HEK293 (cell line): Measurements from ENCODE around the gene SPACA7.

ENCODE experiments used
- GFI1B ChIP-seq: fragments of 450-650 bp; formaldehyde crosslinking; IDR thresholded peaks from 2 replicates; pipeline ENCODE4 v1.5.1; 2016; ENCODE audit warnings: missing biosample characterization, missing genetic modification characterization
- GLI4 ChIP-seq: fragments of 450-650 bp; formaldehyde crosslinking; IDR thresholded peaks from 2 replicates; pipeline ENCODE4 v1.5.1; 2016; ENCODE audit warnings: missing biosample characterization, missing genetic modification characterization
- GLIS1 ChIP-seq: fragments of 450-650 bp; formaldehyde crosslinking; IDR thresholded peaks from 2 replicates; pipeline ENCODE4 v1.5.1; 2016; ENCODE audit warnings: missing biosample characterization, missing genetic modification characterization
- OVOL3 ChIP-seq: fragments of 450-650 bp; formaldehyde crosslinking; IDR thresholded peaks from 2 replicates; pipeline ENCODE4 v1.5.1; 2016; ENCODE audit warnings: missing biosample characterization, missing genetic modification characterization
- REPIN1 ChIP-seq: fragments of 450-650 bp; formaldehyde crosslinking; IDR thresholded peaks from 2 replicates; pipeline ENCODE4 v1.5.1; 2017; ENCODE audit warnings: missing biosample characterization, missing genetic modification characterization, low read depth
- ZFHX2 ChIP-seq: fragments of 450-650 bp; formaldehyde crosslinking; conservative IDR thresholded peaks from 2 replicates; pipeline ENCODE4 v1.5.1; 2016; ENCODE audit warnings: missing biosample characterization, missing genetic modification characterization
- ZNF146 ChIP-seq: fragments of 450-650 bp; formaldehyde crosslinking; IDR thresholded peaks from 2 replicates; pipeline ENCODE4 v1.5.1; 2016; ENCODE audit warnings: missing biosample characterization, missing genetic modification characterization
- ZNF26 ChIP-seq: fragments of 450-650 bp; formaldehyde crosslinking; IDR thresholded peaks from 2 replicates; pipeline ENCODE4 v1.5.1; 2016; ENCODE audit warnings: missing biosample characterization, missing genetic modification characterization
- ZNF311 ChIP-seq: fragments of 450-650 bp; formaldehyde crosslinking; IDR thresholded peaks from 2 replicates; pipeline ENCODE4 v1.5.1; 2017; ENCODE audit warnings: missing biosample characterization, missing genetic modification characterization, borderline replicate concordance
- ZNF341 ChIP-seq: fragments of 450-650 bp; formaldehyde crosslinking; IDR thresholded peaks from 2 replicates; pipeline ENCODE4; 2016; ENCODE audit warnings: low read depth, missing biosample characterization, missing genetic modification characterization
- ZNF398 ChIP-seq: fragments of 450-650 bp; formaldehyde crosslinking; IDR thresholded peaks from 2 replicates; pipeline ENCODE4 v1.5.1; 2017; ENCODE audit warnings: missing biosample characterization, missing genetic modification characterization
- ZNF433 ChIP-seq: fragments of 450-650 bp; formaldehyde crosslinking; IDR thresholded peaks from 2 replicates; pipeline ENCODE4 v1.5.1; 2016; ENCODE audit warnings: missing biosample characterization, missing genetic modification characterization, low read depth
- ZNF501 ChIP-seq: fragments of 450-650 bp; formaldehyde crosslinking; IDR thresholded peaks from 2 replicates; pipeline ENCODE4 v1.5.1; 2016; ENCODE audit warnings: missing biosample characterization, missing genetic modification characterization
- ZNF510 ChIP-seq: fragments of 450-650 bp; formaldehyde crosslinking; IDR thresholded peaks from 2 replicates; pipeline ENCODE4 v1.5.1; 2018; ENCODE audit warnings: mild to moderate bottlenecking, missing genetic modification characterization, missing biosample characterization; ENCODE audit not compliant: insufficient replicate concordance
- ZNF514 ChIP-seq: fragments of 450-650 bp; formaldehyde crosslinking; IDR thresholded peaks from 2 replicates; pipeline ENCODE4 v1.5.1; 2016; ENCODE audit warnings: missing biosample characterization, missing genetic modification characterization
- ZNF518A ChIP-seq: fragments of 450-650 bp; formaldehyde crosslinking; conservative IDR thresholded peaks from 2 replicates; pipeline ENCODE4 v1.5.1; 2016; ENCODE audit warnings: low read depth, missing biosample characterization, missing genetic modification characterization
- ZNF558 ChIP-seq: fragments of 450-650 bp; formaldehyde crosslinking; IDR thresholded peaks from 2 replicates; pipeline ENCODE4 v1.5.1; 2016; ENCODE audit warnings: missing biosample characterization, missing genetic modification characterization
- ZNF571 ChIP-seq: fragments of 450-650 bp; formaldehyde crosslinking; IDR thresholded peaks from 2 replicates; pipeline ENCODE4 v1.5.0; 2017; ENCODE audit warnings: missing biosample characterization, missing genetic modification characterization
- ZNF660 ChIP-seq: fragments of 450-650 bp; IDR thresholded peaks from 2 replicates; pipeline ENCODE4 v1.5.1; 2018; ENCODE audit warnings: missing biosample characterization, mild to moderate bottlenecking, missing genetic modification characterization
- ZNF692 ChIP-seq: fragments of 450-650 bp; formaldehyde crosslinking; IDR thresholded peaks from 2 replicates; pipeline ENCODE4 v1.5.1; 2016; ENCODE audit warnings: missing biosample characterization, missing genetic modification characterization
- ZNF768 ChIP-seq: fragments of 450-650 bp; formaldehyde crosslinking; IDR thresholded peaks from 2 replicates; pipeline ENCODE4 v1.5.1; 2018; ENCODE audit warnings: missing biosample characterization, mild to moderate bottlenecking, missing genetic modification characterization
- ZSCAN23 ChIP-seq: fragments of 450-650 bp; formaldehyde crosslinking; IDR thresholded peaks from 2 replicates; pipeline ENCODE4 v1.5.1; 2016; ENCODE audit warnings: missing biosample characterization, missing genetic modification characterization
- ZXDB ChIP-seq: fragments of 450-650 bp; formaldehyde crosslinking; IDR thresholded peaks from 2 replicates; pipeline ENCODE4 v1.5.1; 2016; ENCODE audit warnings: missing biosample characterization, missing genetic modification characterization
- TF ChIP-seq, protein P1 (sequence below): fragments of 450-650 bp; formaldehyde crosslinking; IDR thresholded peaks from 2 replicates; pipeline ENCODE4 v1.5.1; 2016; ENCODE audit warnings: missing biosample characterization, missing genetic modification characterization
- TF ChIP-seq, protein P2 (sequence below): fragments of 450-650 bp; formaldehyde crosslinking; IDR thresholded peaks from 2 replicates; pipeline ENCODE4 v1.5.1; 2016; ENCODE audit warnings: missing biosample characterization, missing genetic modification characterization
- TF ChIP-seq, protein P3 (sequence below): fragments of 450-650 bp; formaldehyde crosslinking; IDR thresholded peaks from 2 replicates; pipeline ENCODE4 v1.5.1; 2016; ENCODE audit warnings: missing biosample characterization, missing genetic modification characterization

The SPACA7 gene

DNA sequence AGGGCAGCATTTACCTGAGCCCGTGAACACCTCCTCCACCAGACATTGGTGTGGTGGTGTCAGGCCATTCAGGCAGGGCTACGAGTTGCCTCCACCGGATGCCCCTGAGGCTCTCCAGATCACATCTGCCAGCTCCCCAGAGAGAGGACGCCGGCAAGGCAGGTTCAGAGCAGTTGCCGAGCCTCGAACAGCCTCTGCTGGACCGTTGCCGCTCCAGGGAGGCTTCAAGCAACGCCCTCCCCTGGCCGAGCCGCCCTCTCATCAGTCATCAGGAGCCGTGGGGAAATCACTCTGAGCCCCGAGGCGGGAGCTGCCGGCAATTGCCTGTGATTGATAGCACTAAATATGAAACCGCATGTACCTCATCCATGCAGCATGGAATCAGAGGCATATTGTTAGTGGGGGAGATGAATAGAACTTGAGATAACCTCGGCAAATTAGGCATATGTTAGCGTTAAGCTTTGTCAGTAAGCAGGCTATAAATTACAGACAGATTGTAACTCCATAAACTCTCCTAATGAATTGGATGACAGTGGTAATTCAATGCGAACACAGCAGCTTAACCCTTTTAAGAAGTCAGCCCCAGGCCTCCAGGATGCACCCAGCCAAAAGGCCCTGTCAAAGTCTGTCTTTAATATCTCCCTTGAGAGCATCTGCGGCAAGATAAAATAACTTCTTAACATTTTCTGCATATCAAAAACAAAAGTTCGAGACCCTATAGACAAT lies 29.8 kb upstream of the SPACA7 start (continued):
- TF ChIP-seq ZNF518A (tag by site-specific recombination) (peak; percentile 40; the same call in 1 of the 2 replicates), ZSCAN23 (tag by site-specific recombination) (peak; percentile 99), ZNF26 (tag by site-specific recombination) (no peak), ZXDB (tag by site-specific recombination) (no peak; the same call in 1 of the 2 replicates), GLI4 (tag by site-specific recombination) (no peak), ZNF510 (tag by site-specific recombination) (no peak), ZNF571 (tag by site-specific recombination) (no peak), ZNF146 (tag by site-specific recombination) (peak; percentile 88), ZNF433 (tag by site-specific recombination) (no peak), ZNF768 (tag by site-specific recombination) (no peak), ZFHX2 (tag by site-specific recombination) (peak; percentile 44; the same call in 1 of the 2 replicates), ZNF341 (tag by site-specific recombination) (peak; percentile 92), ZNF398 (tag by site-specific recombination) (no peak), ZNF558 (tag by site-specific recombination) (peak; percentile 51; the same call in 1 of the 2 replicates), ZNF692 (tag by site-specific recombination) (peak; percentile 87), ZNF660 (tag by site-specific recombination) (peak; percentile 56; the same call in 1 of the 2 replicates), GLIS1 (tag by site-specific recombination) (peak; percentile 98), ZNF514 (tag by site-specific recombination) (no peak), GFI1B (tag by site-specific recombination) (peak; percentile 100), REPIN1 (tag by site-specific recombination) (no peak), OVOL3 (peak; percentile 91), ZNF311 (no peak), ZNF501 (tag by site-specific recombination) (peak; percentile 92)
- TF ChIP-seq, protein P1, sequence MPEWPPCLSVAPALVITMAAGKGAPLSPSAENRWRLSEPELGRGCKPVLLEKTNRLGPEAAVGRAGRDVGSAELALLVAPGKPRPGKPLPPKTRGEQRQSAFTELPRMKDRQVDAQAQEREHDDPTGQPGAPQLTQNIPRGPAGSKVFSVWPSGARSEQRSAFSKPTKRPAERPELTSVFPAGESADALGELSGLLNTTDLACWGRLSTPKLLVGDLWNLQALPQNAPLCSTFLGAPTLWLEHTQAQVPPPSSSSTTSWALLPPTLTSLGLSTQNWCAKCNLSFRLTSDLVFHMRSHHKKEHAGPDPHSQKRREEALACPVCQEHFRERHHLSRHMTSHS (tag by site-specific recombination) = peak; percentile 100
- TF ChIP-seq, protein P2, sequence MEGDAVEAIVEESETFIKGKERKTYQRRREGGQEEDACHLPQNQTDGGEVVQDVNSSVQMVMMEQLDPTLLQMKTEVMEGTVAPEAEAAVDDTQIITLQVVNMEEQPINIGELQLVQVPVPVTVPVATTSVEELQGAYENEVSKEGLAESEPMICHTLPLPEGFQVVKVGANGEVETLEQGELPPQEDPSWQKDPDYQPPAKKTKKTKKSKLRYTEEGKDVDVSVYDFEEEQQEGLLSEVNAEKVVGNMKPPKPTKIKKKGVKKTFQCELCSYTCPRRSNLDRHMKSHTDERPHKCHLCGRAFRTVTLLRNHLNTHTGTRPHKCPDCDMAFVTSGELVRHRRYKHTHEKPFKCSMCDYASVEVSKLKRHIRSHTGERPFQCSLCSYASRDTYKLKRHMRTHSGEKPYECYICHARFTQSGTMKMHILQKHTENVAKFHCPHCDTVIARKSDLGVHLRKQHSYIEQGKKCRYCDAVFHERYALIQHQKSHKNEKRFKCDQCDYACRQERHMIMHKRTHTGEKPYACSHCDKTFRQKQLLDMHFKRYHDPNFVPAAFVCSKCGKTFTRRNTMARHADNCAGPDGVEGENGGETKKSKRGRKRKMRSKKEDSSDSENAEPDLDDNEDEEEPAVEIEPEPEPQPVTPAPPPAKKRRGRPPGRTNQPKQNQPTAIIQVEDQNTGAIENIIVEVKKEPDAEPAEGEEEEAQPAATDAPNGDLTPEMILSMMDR = no peak
- TF ChIP-seq, protein P3, sequence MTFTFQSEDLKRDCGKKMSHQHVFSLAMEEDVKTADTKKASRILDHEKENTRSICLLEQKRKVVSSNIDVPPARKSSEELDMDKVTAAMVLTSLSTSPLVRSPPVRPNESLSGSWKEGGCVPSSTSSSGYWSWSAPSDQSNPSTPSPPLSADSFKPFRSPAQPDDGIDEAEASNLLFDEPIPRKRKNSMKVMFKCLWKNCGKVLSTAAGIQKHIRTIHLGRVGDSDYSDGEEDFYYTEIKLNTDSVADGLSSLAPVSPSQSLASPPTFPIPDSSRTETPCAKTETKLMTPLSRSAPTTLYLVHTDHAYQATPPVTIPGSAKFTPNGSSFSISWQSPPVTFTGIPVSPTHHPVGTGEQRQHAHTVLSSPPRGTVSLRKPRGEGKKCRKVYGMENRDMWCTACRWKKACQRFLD (tag by site-specific recombination) = no peak
